WTC11 (cell line): Measurements from ENCODE around the gene AGBL1. TPM values are rescaled to one million over a fixed set of nuclear protein-coding genes. Genes with fewer than 3 reads are reported as not detected.

Source experiments
- ATAC-seq: fragments of 200-7000 bp; cut with Tn5 transposase; 2 replicates; pipeline ENCODE4 v1.10.0; 2021; ENCODE audit warnings: mild to moderate bottlenecking, moderate library complexity
- CTCF ChIA-PET: fragments of 300-600 bp; sonication (Branson Sonifier 250); formaldehyde crosslinking; loops from one replicate; lab custom pipeline; 2021; ENCODE audit warnings: antibody characterized with exemption; lab: Charles Lee
- POLR2A ChIA-PET: fragments of 350-600 bp; sonication (Branson Sonifier 250); formaldehyde crosslinking; loops from one replicate; lab custom pipeline; 2021; ENCODE audit warnings: antibody characterized with exemption; lab: Charles Lee
- DNase-seq: peaks from one replicate; pipeline ENCODE4 v3.0.0; 2021; ENCODE audit warnings: low spot score
- H3K27ac Mint-ChIP-seq: 2 replicates; pipeline ENCODE4 v1.8.0; 2021; ENCODE audit warnings: mixed read lengths
- H3K27me3 Mint-ChIP-seq: 2 replicates; pipeline ENCODE4 v1.8.0; 2021; ENCODE audit warnings: low read depth, mild to moderate bottlenecking, moderate library complexity, mixed read lengths
- H3K36me3 Mint-ChIP-seq: 2 replicates; pipeline ENCODE4 v1.8.0; 2021; ENCODE audit warnings: mixed read lengths
- H3K4me1 Mint-ChIP-seq: 2 replicates; pipeline ENCODE4 v1.8.0; 2022; ENCODE audit warnings: mixed read lengths
- H3K4me3 Mint-ChIP-seq: 2 replicates; pipeline ENCODE4 v1.8.0; 2021; ENCODE audit warnings: mild to moderate bottlenecking, moderate library complexity, mixed read lengths
- H3K9me3 Mint-ChIP-seq: 2 replicates; pipeline ENCODE4 v1.8.0; 2021; ENCODE audit warnings: mixed read lengths
- AFF4 ChIP-seq: sonication (generic); formaldehyde crosslinking; IDR thresholded peaks from 2 replicates; pipeline ENCODE4 v1.8.1; 2023; ENCODE audit warnings: mild to moderate bottlenecking, missing genetic modification reagents, borderline replicate concordance
- AR ChIP-seq: fragments of 250-450 bp; sonication (Bioruptor Pico); IDR thresholded peaks from 2 replicates; pipeline ENCODE4 v1.9.0; 2021; ENCODE audit warnings: mild to moderate bottlenecking
- ATF1 ChIP-seq: sonication (generic); formaldehyde crosslinking; IDR thresholded peaks from 2 replicates; pipeline ENCODE4 v1.8.1; 2023; ENCODE audit warnings: mild to moderate bottlenecking, moderate library complexity, missing genetic modification reagents
- CBFB ChIP-seq: sonication (generic); formaldehyde crosslinking; IDR thresholded peaks from 2 replicates; pipeline ENCODE4 v1.8.1; 2022; ENCODE audit warnings: mild to moderate bottlenecking, low read depth, missing genetic modification reagents
- CDX4 ChIP-seq: fragments of 250-450 bp; sonication (Bioruptor Pico); IDR thresholded peaks from 2 replicates; pipeline ENCODE4 v1.9.0; 2021; ENCODE audit warnings: moderate library complexity, mild to moderate bottlenecking, inconsistent platforms, borderline replicate concordance
- CREM ChIP-seq: sonication (generic); formaldehyde crosslinking; IDR thresholded peaks from 2 replicates; pipeline ENCODE4 v1.8.1; 2022; ENCODE audit warnings: mild to moderate bottlenecking, missing genetic modification reagents, moderate library complexity
- ETV6 ChIP-seq: sonication (generic); formaldehyde crosslinking; IDR thresholded peaks from 2 replicates; pipeline ENCODE4 v1.8.1; 2022; ENCODE audit warnings: mild to moderate bottlenecking, missing genetic modification reagents
- FOXP1 ChIP-seq: sonication (generic); formaldehyde crosslinking; IDR thresholded peaks from 2 replicates; pipeline ENCODE4 v1.8.0; 2022; ENCODE audit warnings: missing genetic modification reagents, mild to moderate bottlenecking, moderate library complexity, borderline replicate concordance
- HMGA2 ChIP-seq: fragments of 250-450 bp; sonication (Bioruptor Pico); IDR thresholded peaks from 2 replicates; pipeline ENCODE4 v1.4.0; 2021; ENCODE audit warnings: mild to moderate bottlenecking, moderate library complexity
- MYBL2 ChIP-seq: sonication (generic); formaldehyde crosslinking; IDR thresholded peaks from 2 replicates; pipeline ENCODE4 v1.8.1; 2023; ENCODE audit warnings: mild to moderate bottlenecking, moderate library complexity, missing genetic modification reagents
- SMAD4 ChIP-seq: sonication (generic); formaldehyde crosslinking; IDR thresholded peaks from 2 replicates; pipeline ENCODE4 v1.8.0; 2022; ENCODE audit warnings: mild to moderate bottlenecking, missing genetic modification reagents
- TCF7 ChIP-seq: sonication (generic); formaldehyde crosslinking; IDR thresholded peaks from 2 replicates; pipeline ENCODE4 v1.8.0; 2022; ENCODE audit warnings: mild to moderate bottlenecking, low read depth, missing genetic modification reagents, moderate library complexity
- TP53 ChIP-seq: sonication (generic); formaldehyde crosslinking; IDR thresholded peaks from 2 replicates; pipeline ENCODE4 v1.8.1; 2023; ENCODE audit warnings: mild to moderate bottlenecking, missing genetic modification reagents
- ZNF263 ChIP-seq: sonication (generic); formaldehyde crosslinking; IDR thresholded peaks from 2 replicates; pipeline ENCODE4 v1.8.1; 2022; ENCODE audit warnings: low read depth, mild to moderate bottlenecking, moderate library complexity, missing genetic modification reagents
- ZSCAN18 ChIP-seq: fragments of 250-450 bp; sonication (Bioruptor Pico); IDR thresholded peaks from 2 replicates; pipeline ENCODE4 v2.1.2; 2022; ENCODE audit warnings: mild to moderate bottlenecking, moderate library complexity
- total RNA-seq: library from RNA; stranded (reverse); gene quantifications from 3 replicates; pipeline ENCODE4 v1.2.3, GENCODE V29; 2021
- TF ChIP-seq, protein P1 (sequence below): sonication (generic); formaldehyde crosslinking; IDR thresholded peaks from 2 replicates; pipeline ENCODE4 v1.8.0; 2022; ENCODE audit warnings: mild to moderate bottlenecking, missing genetic modification reagents
- TF ChIP-seq, protein P2 (sequence below): fragments of 250-450 bp; sonication (Bioruptor Pico); conservative IDR thresholded peaks from 2 replicates; pipeline ENCODE4 v1.9.0; 2021; ENCODE audit warnings: mild to moderate bottlenecking
- TF ChIP-seq, protein P3 (sequence below): sonication (generic); formaldehyde crosslinking; IDR thresholded peaks from 2 replicates; pipeline ENCODE4 v1.8.1; 2023; ENCODE audit warnings: mild to moderate bottlenecking, moderate library complexity, missing genetic modification reagents

AGBL1 gene
- total RNA-seq, 1 experiment from 2014 or later = not detected

GRCh38 chr15:86502301-86502700 lies 422.6 kb downstream of the AGBL1 start:
- Mint-ChIP-seq H3K9me3 (peaks cover 10% of the 10 kb centered on the region), H3K27ac (no peak overlapping the region), H3K36me3 (no peaks in the 10 kb centered on the region), H3K4me1 (peaks cover 22% of the 10 kb centered on the region), H3K27me3 (no peaks in the 10 kb centered on the region; the same call in 1 of the 2 replicates), H3K4me3 (no peak overlapping the region)
- DNase-seq = no peak
- ChIA-PET CTCF (no interaction called here), POLR2A (no interaction called here)
- TF ChIP-seq SMAD4 (CRISPR knock-in tag) (no peak), FOXP1 (no peak), ZNF263 (no peak), TP53 (no peak), ETV6 (no peak), ZSCAN18 (no peak), AR (CRISPR knock-in tag) (no peak), CBFB (CRISPR knock-in tag) (no peak), AFF4 (CRISPR knock-in tag) (no peak), MYBL2 (CRISPR knock-in tag) (no peak), ATF1 (CRISPR knock-in tag) (no peak), CREM (CRISPR knock-in tag) (no peak), TCF7 (CRISPR knock-in tag) (no peak), CDX4 (CRISPR knock-in tag) (no peak), HMGA2 (CRISPR knock-in tag) (no peak)
- TF ChIP-seq, protein P1, sequence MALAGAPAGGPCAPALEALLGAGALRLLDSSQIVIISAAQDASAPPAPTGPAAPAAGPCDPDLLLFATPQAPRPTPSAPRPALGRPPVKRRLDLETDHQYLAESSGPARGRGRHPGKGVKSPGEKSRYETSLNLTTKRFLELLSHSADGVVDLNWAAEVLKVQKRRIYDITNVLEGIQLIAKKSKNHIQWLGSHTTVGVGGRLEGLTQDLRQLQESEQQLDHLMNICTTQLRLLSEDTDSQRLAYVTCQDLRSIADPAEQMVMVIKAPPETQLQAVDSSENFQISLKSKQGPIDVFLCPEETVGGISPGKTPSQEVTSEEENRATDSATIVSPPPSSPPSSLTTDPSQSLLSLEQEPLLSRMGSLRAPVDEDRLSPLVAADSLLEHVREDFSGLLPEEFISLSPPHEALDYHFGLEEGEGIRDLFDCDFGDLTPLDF (CRISPR knock-in tag) = no peak
- TF ChIP-seq, protein P2, sequence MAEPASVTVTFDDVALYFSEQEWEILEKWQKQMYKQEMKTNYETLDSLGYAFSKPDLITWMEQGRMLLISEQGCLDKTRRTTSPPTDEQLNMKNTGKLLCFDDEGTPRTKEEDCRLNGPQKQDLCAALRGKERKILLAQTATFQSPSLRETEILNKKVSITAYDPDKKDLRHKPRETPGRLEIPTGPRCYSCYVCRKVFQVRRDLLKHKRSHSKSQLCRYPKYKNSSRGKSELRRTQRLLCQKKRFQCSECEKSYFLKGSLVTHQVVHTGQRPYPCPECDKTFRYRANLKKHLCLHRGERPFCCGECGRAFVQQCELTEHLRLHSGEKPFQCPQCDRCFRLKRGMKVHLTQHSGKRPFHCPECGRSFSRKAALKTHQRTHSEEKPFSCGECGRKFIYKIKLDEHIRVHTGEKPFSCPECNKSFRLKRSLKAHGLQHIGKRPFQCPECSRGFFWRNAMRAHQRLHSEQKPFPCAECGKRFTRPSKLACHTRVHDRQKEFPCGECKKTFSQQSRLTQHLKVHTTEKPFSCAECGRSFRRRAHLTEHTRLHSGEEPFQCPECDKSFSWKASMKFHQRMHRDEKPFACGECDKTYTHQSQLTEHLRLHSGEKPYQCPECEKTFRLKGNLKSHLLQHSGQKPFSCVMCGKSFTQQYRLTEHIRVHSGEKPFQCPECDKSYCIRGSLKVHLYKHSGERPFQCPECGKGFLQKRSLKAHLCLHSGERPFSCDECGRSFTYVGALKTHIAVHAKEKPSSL (CRISPR knock-in tag) = no peak
- TF ChIP-seq, protein P3, sequence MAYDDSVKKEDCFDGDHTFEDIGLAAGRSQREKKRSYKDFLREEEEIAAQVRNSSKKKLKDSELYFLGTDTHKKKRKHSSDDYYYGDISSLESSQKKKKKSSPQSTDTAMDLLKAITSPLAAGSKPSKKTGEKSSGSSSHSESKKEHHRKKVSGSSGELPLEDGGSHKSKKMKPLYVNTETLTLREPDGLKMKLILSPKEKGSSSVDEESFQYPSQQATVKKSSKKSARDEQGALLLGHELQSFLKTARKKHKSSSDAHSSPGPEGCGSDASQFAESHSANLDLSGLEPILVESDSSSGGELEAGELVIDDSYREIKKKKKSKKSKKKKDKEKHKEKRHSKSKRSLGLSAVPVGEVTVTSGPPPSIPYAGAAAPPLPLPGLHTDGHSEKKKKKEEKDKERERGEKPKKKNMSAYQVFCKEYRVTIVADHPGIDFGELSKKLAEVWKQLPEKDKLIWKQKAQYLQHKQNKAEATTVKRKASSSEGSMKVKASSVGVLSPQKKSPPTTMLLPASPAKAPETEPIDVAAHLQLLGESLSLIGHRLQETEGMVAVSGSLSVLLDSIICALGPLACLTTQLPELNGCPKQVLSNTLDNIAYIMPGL (CRISPR knock-in tag) = no peak
- ATAC-seq = no peak
